HG02840 (cell line): ENCODE measurements around the gene MCM10.
"Not testable (repeated sequence)": the region's sequence is repeated elsewhere in the genome, so short reads cannot be mapped to it uniquely, and the experiment has no call there.

ENCODE experiments used
- ATAC-seq: cut with Tn5 transposase; IDR thresholded peaks from one replicate; pipeline ENCODE4 v1.9.1; 2021; ENCODE audit warnings: mild to moderate bottlenecking, moderate library complexity, moderate number of reproducible peaks; ENCODE audit not compliant: unreplicated experiment, low FRiP score

Gene MCM10

GRCh38 chr10:13219685-13220670 lies 58.6 kb downstream of the MCM10 start:
- ATAC-seq, result no peak

DNA sequence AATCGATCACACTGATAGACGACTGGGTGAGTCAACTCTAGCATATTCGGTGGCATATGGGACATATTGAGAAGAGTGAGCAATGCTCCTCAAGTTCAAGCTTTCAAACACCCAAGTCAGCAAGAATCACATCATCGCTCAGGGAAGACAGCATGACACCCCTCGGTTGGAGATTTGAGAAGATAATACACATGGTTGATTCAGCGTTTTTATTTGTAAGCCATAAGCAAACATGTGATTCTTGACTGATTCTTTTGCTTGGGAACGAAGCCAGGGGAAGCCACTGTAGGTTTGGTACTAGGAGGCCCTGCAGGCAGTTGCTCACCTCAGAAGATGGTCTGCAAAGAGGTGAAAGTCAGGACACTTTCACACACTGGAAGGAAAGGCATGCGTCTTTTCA lies 60.2 kb downstream of the MCM10 start:
- ATAC-seq, result no peak

DNA sequence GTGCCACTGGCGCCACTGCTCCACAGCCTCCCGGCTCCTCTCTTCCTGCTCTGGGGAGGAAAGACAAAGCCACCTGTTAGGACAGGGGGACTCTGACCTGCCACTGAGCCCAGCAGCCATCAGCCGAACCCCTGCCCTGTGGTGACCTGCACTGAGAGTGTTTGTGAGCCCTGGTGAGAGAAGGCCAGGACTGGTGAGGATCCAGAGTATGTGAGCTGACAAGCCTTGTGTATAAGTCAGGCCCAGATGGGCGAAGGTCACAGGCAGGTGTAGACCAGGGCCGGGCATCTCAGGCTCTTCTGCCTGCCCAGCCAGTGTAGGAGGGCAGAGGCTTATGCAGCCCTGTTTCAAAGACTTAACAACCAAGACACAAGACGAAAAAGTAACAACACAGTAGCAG lies 60.8 kb downstream of the MCM10 start:
- ATAC-seq, result no peak

GRCh38 chr10:13222566-13222965 lies 61.2 kb downstream of the MCM10 start:
- no peak for ATAC-seq

GRCh38 chr10:13223241-13223640 lies 61.9 kb downstream of the MCM10 start:
- no peak for ATAC-seq

GRCh38 chr10:13224210-13224995 lies 63.0 kb downstream of the MCM10 start:
- ATAC-seq, result no peak

GRCh38 chr10:13225601-13226000 lies 64.2 kb downstream of the MCM10 start:
- no peak for ATAC-seq

DNA sequence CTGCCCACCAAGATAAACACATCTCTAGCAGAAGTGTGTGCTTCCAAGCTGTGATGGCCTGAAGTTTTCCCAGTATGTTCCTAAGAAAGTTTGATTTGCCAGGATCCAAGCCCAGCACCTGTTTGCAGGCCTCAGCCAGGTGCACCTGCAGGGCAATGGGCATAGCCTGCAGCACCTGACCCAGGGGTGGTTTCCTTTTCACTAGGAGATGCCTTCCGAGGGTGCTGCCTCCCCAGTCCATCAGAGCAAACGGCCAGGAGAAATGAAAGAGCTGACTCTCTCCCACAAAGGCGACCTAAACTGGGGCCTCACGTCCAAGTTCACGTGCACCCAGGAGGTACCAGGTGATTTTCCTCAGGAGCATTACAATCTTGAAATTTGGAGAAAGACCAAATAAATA lies 65.7 kb downstream of the MCM10 start:
- ATAC-seq, result no peak

DNA sequence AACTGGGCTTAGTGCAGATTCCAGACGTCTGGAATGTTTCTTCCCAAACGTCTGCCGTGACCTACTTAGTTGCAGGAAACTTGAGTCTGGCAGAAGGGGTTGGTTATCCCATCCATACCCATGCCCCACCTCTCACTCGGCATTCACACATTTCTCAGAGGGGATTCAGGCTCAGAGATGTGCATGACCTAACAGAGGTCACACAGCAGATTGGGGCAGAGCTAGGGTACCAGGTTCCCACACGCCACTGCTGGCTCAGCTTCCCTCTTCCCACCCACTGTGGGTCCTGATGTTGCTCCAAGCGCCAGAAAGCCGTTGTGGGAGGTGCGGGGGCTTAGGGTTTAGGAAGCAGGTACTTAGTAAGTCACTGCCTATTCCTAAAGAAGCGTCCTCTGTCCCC lies 69.8 kb downstream of the MCM10 start:
- no peak for ATAC-seq

DNA sequence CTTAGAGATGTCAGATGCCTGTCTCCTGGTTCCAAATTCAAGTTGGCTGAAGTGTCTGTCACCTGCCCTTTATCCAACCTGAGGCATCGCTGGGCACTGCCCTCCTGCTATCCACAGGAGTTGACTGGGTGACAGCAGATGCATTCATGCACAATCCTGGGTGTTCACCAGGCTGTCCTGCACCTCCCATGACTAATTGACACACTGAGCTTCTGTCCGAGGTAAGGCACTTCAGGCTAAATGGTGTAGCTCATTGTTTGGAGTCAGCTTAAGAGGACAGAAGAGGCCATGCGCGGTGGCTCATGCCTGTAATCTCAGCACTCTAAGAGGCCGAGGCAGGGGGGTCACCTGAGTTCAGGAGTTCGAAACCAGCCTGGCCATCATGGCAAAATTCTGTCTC lies 70.5 kb downstream of the MCM10 start:
- ATAC-seq, result no peak

DNA sequence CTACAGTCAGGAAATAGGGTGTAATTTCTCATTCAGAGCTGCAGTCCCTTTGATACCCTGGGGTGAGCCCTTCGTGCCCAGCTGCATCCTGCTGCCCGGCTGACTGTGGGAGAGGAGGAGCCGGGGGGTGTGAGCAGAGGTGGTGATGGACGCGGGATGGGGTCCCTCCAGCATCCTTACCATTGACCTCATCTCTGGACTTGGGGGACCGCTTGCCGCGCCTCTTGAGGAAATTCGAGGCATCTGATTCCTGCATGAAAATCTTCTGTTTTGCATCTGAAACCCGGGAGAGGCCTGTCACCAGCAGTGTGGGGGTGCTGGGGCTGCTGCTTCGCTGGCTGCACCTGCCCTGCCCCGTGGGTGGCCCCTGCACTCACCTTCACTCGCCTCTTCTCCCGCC lies 72.0 kb downstream of the MCM10 start:
- ATAC-seq, result no peak

DNA sequence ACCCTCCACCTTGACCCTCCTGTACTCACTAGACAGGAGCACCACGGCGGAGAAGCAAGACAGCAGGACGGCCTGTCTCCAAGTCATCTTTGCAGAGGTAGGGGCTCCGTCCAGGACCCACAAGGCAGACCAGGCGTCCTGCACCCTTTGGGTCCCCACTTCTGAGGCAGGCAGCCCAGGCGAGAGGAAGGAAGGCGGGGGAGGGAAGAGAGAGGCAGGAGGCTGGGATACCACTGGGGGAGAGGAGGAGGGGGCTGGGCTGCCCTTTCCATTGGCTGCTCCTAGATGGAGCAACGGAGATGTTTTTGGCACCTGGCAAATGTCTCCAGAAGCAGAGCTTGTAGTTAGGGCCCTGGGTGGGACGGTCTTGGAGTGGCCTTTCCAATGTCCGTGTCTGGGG lies 72.8 kb downstream of the MCM10 start, which contains the start of gene UCMA:
Gene UCMA, minus strand, starts transcription at position 203 of the 400 bp plus-strand sequence. Its CDS starts 116 bp downstream, at position 87.
- ATAC-seq, result no peak

DNA sequence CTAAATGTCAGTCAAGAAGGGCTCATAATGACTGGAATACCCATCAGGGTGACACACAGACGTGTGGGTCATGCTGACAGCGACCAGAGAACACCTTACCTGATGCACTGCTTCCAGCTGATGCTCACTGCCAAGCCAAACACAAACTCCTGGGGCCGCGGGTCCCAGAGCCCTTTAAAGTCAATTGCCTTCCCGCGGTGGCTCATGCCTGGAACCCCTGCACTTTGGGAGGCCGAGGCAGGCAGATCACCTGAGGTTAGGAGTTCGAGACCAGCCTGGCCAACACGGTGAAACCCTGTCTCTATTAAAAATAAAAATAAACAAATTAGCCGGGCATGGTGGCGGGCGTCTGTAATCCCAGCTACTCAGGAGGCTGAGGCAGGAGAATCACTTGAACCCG lies 73.4 kb downstream of the MCM10 start:
- ATAC-seq, result not testable (repeated sequence)

- no peak for ATAC-seq
These were observed 75.3 kb downstream of the MCM10 start for GRCh38 chr10:13236638-13237037.

DNA sequence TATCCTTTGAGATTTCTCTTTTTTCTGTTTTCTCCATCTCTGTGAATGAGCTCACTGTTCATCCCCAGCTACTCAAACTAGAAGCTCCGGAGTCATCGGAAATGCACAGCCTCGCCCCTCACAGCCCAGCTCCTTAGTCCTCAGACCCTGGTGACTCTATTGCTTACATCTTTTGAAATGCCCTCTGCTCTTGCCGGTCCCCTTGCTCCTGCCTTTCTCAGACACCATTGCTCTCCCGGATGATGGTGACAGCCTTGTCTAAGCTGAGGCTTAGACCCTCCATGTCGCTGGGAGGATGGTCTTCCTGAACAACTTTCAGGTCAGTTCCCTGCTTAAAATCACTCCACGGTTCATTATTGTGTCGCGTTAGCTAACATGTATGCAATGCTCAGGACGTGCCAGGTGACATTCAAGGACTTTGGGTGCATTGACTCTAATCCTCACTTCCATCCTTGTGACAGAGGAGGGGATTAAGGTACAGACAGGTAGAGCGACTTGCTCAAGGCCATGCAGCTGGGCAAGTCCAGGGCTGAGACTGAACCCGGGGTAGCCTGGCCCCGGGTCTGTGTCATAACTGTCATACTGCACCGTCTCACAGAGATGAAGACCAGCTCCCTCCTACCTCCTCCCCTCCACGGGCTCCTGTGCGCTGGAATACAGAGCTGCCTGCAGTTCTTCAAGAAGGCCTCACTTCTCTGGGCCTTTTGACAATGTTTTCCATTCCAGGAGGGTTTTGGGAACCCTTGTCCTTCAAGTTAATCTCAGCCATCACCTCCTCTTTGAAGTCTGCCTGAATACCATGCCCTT lies 77.1 kb downstream of the MCM10 start:
- ATAC-seq, result no peak

- no peak for ATAC-seq
These were observed 78.6 kb downstream of the MCM10 start for GRCh38 chr10:13239923-13240322.

- ATAC-seq, result no peak
These were observed 80.3 kb downstream of the MCM10 start for GRCh38 chr10:13241613-13242012.

DNA sequence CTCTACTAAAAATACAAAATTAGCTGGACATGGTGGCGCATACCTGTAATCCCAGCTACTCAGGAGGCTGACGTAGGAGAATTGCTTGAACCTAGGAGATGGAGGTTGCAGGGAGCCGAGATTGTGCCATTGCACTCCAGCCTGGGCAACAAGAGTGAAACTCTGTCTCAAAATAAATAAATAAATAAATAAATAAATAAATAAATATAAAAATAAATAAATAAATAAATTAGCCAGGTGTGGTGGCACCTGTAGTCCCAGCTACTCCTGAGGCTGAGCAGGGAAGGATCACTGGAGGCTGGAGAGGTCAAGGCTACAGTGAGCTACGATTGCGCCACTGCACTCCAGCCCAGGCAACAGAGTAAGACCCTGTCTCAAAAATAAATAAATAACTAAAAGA lies 80.9 kb downstream of the MCM10 start:
- ATAC-seq, result not testable (repeated sequence)

- no peak for ATAC-seq
These were observed 85.9 kb downstream of the MCM10 start for GRCh38 chr10:13247246-13247645.

DNA sequence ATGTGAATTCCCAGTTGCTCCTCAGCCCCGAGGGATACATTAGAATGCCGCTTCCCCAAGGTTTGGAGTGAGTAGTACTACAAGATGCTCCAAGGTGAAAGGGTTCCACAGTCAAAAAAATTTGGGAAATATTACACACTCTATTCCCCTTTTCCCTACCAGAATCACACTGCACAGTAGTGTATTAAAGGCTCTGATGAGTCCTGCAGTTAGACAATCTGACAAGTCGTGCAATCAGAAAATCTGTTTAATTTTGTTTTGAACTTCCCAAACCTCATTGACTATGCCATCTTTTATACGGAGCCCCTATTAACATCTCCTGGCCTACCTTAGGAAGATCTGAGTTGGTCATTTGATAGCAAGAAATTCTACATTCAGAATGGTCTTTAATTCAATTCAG lies 86.4 kb downstream of the MCM10 start:
- ATAC-seq, result no peak

DNA sequence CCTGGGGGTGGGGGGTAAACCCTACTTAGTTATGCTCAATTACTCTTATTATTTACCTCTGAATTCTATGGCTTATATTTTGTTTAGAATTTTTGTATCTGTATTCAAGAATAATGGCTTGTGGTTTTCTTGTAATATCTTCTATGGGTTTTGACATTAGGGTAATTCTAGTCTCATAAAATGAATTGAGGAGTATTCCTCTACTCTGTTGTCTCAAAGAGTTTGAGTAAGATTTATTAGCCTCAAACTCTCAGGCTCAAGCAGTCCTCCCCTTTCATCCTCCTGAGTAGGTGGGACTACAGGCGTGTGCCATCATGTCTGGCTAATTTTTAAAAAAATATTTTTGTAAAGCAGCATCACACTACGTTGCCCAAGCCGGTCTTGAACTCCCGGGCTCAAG lies 92.4 kb downstream of the MCM10 start:
- no peak for ATAC-seq
